B cell (primary cell): Measurements from ENCODE around the gene SRC. TPM values are rescaled to one million over a fixed set of nuclear protein-coding genes. Genes with fewer than 3 reads are reported as not detected.

Experiments
- ATAC-seq: fragments of 200-7000 bp; cut with Tn5 transposase; one replicate; pipeline ENCODE4 v1.10.0; 2021; ENCODE audit warnings: low read depth, mild to moderate bottlenecking, moderate number of reproducible peaks, moderate library complexity
- CTCF ChIA-PET: fragments of 350-600 bp; sonication (Branson Sonifier 250); formaldehyde crosslinking; loops from one replicate; lab custom pipeline; 2021; ENCODE audit warnings: antibody characterized with exemption, inconsistent platforms; lab: Charles Lee
- POLR2A ChIA-PET: fragments of 350-600 bp; sonication (Branson Sonifier 250); formaldehyde crosslinking; loops from one replicate; lab custom pipeline; 2021; ENCODE audit warnings: antibody characterized with exemption; lab: Charles Lee
- DNase-seq: peaks from one replicate; pipeline ENCODE4 v3.0.0; 2013
- H2AFZ ChIP-seq: 2 replicates; pipeline ENCODE4 v1.6.1; 2012; ENCODE audit warnings: mild to moderate bottlenecking, low read depth, low read length; ENCODE audit not compliant: insufficient read depth, poor library complexity, severe bottlenecking
- H3K27ac ChIP-seq, 2 donors: 1 replicate in 1 of 2; 2 replicates in 1 of 2; pipeline ENCODE4 v1.5.1; 2012 to 2013; ENCODE audit warnings: low read length in 2 of 2, mild to moderate bottlenecking in 2 of 2, moderate library complexity in 1 of 2
- H3K27me3 ChIP-seq, 4 experiments: fragments of 200-600 bp in 1 of 4; sonication (generic) in 1 of 4; replicated peaks in 1 of 4; 1 replicate in 2 of 4; 2 replicates in 2 of 4; pipeline versions ENCODE4 v1.6.1 to v1.7.0; 2013 to 2016; ENCODE audit warnings: low read length in 3 of 4, mild to moderate bottlenecking in 2 of 4, mixed read lengths in 1 of 4, moderate library complexity in 1 of 4; ENCODE audit not compliant: insufficient read depth in 4 of 4, control insufficient read depth in 3 of 4; ENCODE audit errors: control extremely low read depth in 1 of 4
- H3K36me3 ChIP-seq, 2 experiments: replicated peaks in 1 of 2; 1 replicate in 1 of 2; 2 replicates in 1 of 2; pipeline versions ENCODE4 v1.6.1 to v1.7.1; 2013; ENCODE audit warnings: low read length in 1 of 2; ENCODE audit not compliant: insufficient read depth in 2 of 2, control insufficient read depth in 1 of 2; ENCODE audit errors: control extremely low read depth in 1 of 2, extremely low read depth in 1 of 2
- H3K4me1 ChIP-seq, 2 donors: fragments of 200-600 bp in 1 of 2; sonication (generic) in 1 of 2; 1 replicate in 1 of 2; 2 replicates in 1 of 2; pipeline versions ENCODE4 v1.5.1 to v1.6.1; 2013 to 2017; ENCODE audit warnings: low read length in 2 of 2; ENCODE audit not compliant: control insufficient read depth in 2 of 2, insufficient read depth in 2 of 2
- H3K4me2 ChIP-seq: replicated peaks from 2 replicates; pipeline ENCODE3; 2012; ENCODE audit warnings: mild to moderate bottlenecking, low read depth, low read length; ENCODE audit not compliant: poor library complexity, severe bottlenecking
- H3K4me3 ChIP-seq, 5 experiments: fragments of 200-600 bp in 1 of 5; sonication (generic) in 1 of 5; 1 replicate in 3 of 5; 2 replicates in 2 of 5; pipeline versions ENCODE4 v1.5.1 to v1.7.0; 2011 to 2016; ENCODE audit warnings: low read length in 4 of 5, mild to moderate bottlenecking in 4 of 5, low read depth in 2 of 5, control low read depth in 1 of 5, moderate library complexity in 1 of 5; ENCODE audit not compliant: insufficient read depth in 1 of 5; ENCODE audit errors: control extremely low read depth in 1 of 5, extremely low read depth in 1 of 5
- H3K79me2 ChIP-seq: fragments of 200-600 bp; sonication (generic); one replicate; pipeline ENCODE4 v1.6.0; 2016; ENCODE audit warnings: low read length; ENCODE audit not compliant: control insufficient read depth, insufficient read depth
- H3K9ac ChIP-seq: fragments of 200-600 bp; sonication (generic); 2 replicates; pipeline ENCODE4 v1.6.1; 2017; ENCODE audit warnings: mild to moderate bottlenecking, low read length, moderate library complexity
- H3K9me3 ChIP-seq, 3 donors: one replicate each; pipeline versions ENCODE4 v1.6.1 to v1.7.1; 2013; ENCODE audit warnings: low read length in 2 of 3; ENCODE audit not compliant: control insufficient read depth in 2 of 3, insufficient read depth in 1 of 3; ENCODE audit errors: control extremely low read depth in 1 of 3
- H4K20me1 ChIP-seq: 2 replicates; pipeline ENCODE4 v1.6.0; 2012; ENCODE audit warnings: mild to moderate bottlenecking, low read length; ENCODE audit not compliant: insufficient read depth, control insufficient read depth, poor library complexity, severe bottlenecking
- H3K27ac Mint-ChIP-seq: one replicate; pipeline ENCODE4 v1.8.0; 2021; ENCODE audit warnings: mixed read lengths
- H3K27me3 Mint-ChIP-seq: one replicate; pipeline ENCODE4 v1.8.0; 2021; ENCODE audit warnings: mixed read lengths
- H3K4me1 Mint-ChIP-seq: one replicate; pipeline ENCODE4 v1.8.0; 2021; ENCODE audit warnings: mixed read lengths
- H3K4me3 Mint-ChIP-seq: one replicate; pipeline ENCODE4 v1.8.0; 2021; ENCODE audit warnings: mixed read lengths
- H3K9me3 Mint-ChIP-seq: one replicate; pipeline ENCODE4 v1.8.0; 2022; ENCODE audit warnings: mixed read lengths; ENCODE audit not compliant: insufficient read depth
- EZH2 ChIP-seq: IDR thresholded peaks from 2 replicates; pipeline ENCODE4 v1.6.1; 2012; ENCODE audit warnings: borderline replicate concordance, low read depth, mild to moderate bottlenecking, moderate library complexity, low read length; ENCODE audit not compliant: insufficient read depth, poor library complexity, severe bottlenecking
- WGBS: methylation state at CpG from one replicate; pipeline ENCODE4 v1.1.5; 2013; ENCODE audit warnings: missing lambda C conversion rate; ENCODE audit not compliant: insufficient coverage; 5-methylcytosine and 5-hydroxymethylcytosine counted together
- intact Hi-C: fragments of 100-400 bp; cut with micrococcal nuclease; formaldehyde crosslinking; loops from one replicate; pipeline ENCODE4 v1.10.0; 2022
- polyA plus RNA-seq: library from polyadenylated mRNA; depleted of rRNA; stranded (reverse); fragments of >200 nt; gene quantifications from 2 replicates; pipeline ENCODE4 v1.2.3, GENCODE V29; 2012
- total RNA-seq, 2 donors: library from RNA; stranded (reverse); fragments of 120-200 nt in 1 of 2; gene quantifications; 1 replicate in 1 of 2; 2 replicates in 1 of 2; pipeline versions ENCODE4 v1.2.3 to v1.2.4, GENCODE V29; 2013 to 2022
- TF ChIP-seq, protein P1 (sequence below): fragments of 200-600 bp; IDR thresholded peaks from one replicate; pipeline ENCODE4 v1.8.0; 2022; ENCODE audit warnings: antibody characterized with exemption, mild to moderate bottlenecking

SRC gene
- total and polyA plus RNA-seq, 2 donors (not counting 1 experiment from before 2014, with no cell fraction given) = 6.5 to 16.8 TPM

- no peak overlapping the region for H3K27ac Mint-ChIP-seq
- DNase-seq (no peak), ATAC-seq (no peak)
- H3K9me3 Mint-ChIP-seq = no peaks in the 10 kb centered on the region
- H3K4me2 ChIP-seq = no peak overlapping the region
- H3K36me3 ChIP-seq = no peaks in the 10 kb centered on the region
- ChIA-PET CTCF (interaction anchor here (1.4 kb wide), 1 partner anchor 9 kb away, joined by 4 read pairs; no protein-coding TSS in a partner anchor), POLR2A (no interaction called here)
- H4K20me1 ChIP-seq = no peaks in the 10 kb centered on the region
- WGBS = 90% methylated on average over 11 of the region's 11 CpGs
- H3K9me3 ChIP-seq = no peaks in the 10 kb centered on the region
- H3K4me1 Mint-ChIP-seq = peaks cover 18% of the 10 kb centered on the region
- H3K79me2 ChIP-seq = no peaks in the 10 kb centered on the region
- peaks cover 14 to 22% of the 10 kb centered on the region in 2 donors for H3K4me1 ChIP-seq
- no peaks in the 10 kb centered on the region for H3K27me3 Mint-ChIP-seq
- no peak overlapping the region for H2AFZ ChIP-seq
- TF ChIP-seq EZH2 = no peak
- TF ChIP-seq, protein P1, sequence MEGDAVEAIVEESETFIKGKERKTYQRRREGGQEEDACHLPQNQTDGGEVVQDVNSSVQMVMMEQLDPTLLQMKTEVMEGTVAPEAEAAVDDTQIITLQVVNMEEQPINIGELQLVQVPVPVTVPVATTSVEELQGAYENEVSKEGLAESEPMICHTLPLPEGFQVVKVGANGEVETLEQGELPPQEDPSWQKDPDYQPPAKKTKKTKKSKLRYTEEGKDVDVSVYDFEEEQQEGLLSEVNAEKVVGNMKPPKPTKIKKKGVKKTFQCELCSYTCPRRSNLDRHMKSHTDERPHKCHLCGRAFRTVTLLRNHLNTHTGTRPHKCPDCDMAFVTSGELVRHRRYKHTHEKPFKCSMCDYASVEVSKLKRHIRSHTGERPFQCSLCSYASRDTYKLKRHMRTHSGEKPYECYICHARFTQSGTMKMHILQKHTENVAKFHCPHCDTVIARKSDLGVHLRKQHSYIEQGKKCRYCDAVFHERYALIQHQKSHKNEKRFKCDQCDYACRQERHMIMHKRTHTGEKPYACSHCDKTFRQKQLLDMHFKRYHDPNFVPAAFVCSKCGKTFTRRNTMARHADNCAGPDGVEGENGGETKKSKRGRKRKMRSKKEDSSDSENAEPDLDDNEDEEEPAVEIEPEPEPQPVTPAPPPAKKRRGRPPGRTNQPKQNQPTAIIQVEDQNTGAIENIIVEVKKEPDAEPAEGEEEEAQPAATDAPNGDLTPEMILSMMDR = no peak
- H3K4me3 ChIP-seq = no peak overlapping the region
- H3K27ac ChIP-seq = no peak overlapping the region
- no peaks in the 10 kb centered on the region for H3K27me3 ChIP-seq
- intact Hi-C loops = no loop called here
- no peak overlapping the region for H3K9ac ChIP-seq
- no peak overlapping the region for H3K4me3 Mint-ChIP-seq
These were observed 14.7 kb upstream of the SRC start for GRCh38 chr20:37331060-37331857.

DNA sequence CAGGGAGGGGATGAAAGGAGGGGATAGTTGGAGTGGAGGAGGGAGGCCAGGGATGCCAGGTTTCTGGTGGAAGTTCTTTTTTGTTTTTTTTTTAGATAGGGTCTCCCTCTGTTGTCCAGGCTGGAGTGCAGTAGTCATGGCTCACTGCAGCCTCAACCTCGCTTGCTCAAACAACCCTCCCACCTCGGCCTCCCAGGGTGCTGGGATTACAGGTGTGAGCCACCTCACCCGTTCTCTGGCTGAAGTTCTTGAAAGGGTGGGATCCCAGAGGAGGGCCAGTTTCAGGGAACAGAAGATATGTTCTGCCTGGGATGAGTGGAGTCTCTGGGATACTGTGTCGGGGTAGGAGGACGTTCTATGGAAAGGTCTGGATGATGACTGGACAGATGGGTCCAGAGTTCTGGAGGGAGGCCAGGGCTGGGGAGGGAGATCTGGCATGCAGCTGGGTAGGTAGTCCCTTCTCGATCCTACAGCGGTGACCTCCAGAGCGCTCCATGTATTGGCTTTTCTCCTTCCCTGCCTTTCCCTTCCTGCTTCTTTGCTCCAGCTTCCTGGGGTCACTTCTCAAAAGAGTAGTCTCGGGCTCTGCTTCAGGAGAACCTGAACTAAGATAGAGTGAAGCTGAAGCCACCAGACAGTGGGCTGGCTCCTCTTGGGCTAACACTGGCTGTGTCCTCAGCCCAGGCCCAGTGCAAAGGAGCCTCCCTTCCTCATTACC lies 12.7 kb upstream of the SRC start:
- no peak overlapping the region for H3K4me3 ChIP-seq
- Mint-ChIP-seq H3K4me1 (peaks cover 32% of the 10 kb centered on the region), H3K27ac (peak overlapping the region; percentile 61), H3K9me3 (no peaks in the 10 kb centered on the region), H3K4me3 (no peak overlapping the region), H3K27me3 (no peaks in the 10 kb centered on the region)
- CTCF ChIA-PET = no interaction called here
- H3K4me1 ChIP-seq = peaks cover 28 to 38% of the 10 kb centered on the region in 2 donors
- H2AFZ ChIP-seq = peak overlapping the region; percentile 52
- no peaks in the 10 kb centered on the region for H3K9me3 ChIP-seq
- no peak overlapping the region for H3K27ac ChIP-seq
- H4K20me1 ChIP-seq = no peaks in the 10 kb centered on the region
- intact Hi-C loops = no loop called here
- DNase-seq (no peak), ATAC-seq (no peak)
- TF ChIP-seq, protein P1 = no peak
- TF ChIP-seq EZH2 = no peak
- no peak overlapping the region for H3K4me2 ChIP-seq
- WGBS = 89% methylated on average over 4 of the region's 9 CpGs
- H3K9ac ChIP-seq = no peak overlapping the region
- no peaks in the 10 kb centered on the region for H3K36me3 ChIP-seq
- POLR2A ChIA-PET = no interaction called here
- H3K27me3 ChIP-seq = no peaks in the 10 kb centered on the region
- H3K79me2 ChIP-seq = no peaks in the 10 kb centered on the region
